SU-DHL-6 (cell line): Measurements from ENCODE around the gene TNIP1.

ENCODE experiments used
- H2AFZ ChIP-seq: fragments of 200-600 bp; sonication (generic); 2 replicates; pipeline ENCODE4 v1.6.1; 2014; ENCODE audit warnings: low read depth, mild to moderate bottlenecking, moderate library complexity, mixed read lengths, antibody characterized with exemption, low read length; ENCODE audit not compliant: severe bottlenecking
- H3F3A ChIP-seq: fragments of 200-600 bp; shearing (Covaris generic); 2 replicates; pipeline ENCODE4 v1.6.0; 2016; ENCODE audit warnings: antibody characterized with exemption, mild to moderate bottlenecking; ENCODE audit not compliant: insufficient read depth
- H3K27ac ChIP-seq: fragments of 200-600 bp; sonication (generic); 2 replicates; pipeline ENCODE4 v1.5.1; 2016; ENCODE audit warnings: low read depth, mild to moderate bottlenecking, low read length, moderate library complexity, mixed read lengths
- H3K27me3 ChIP-seq: fragments of 200-600 bp; sonication (generic), shearing (Covaris generic); 2 replicates; pipeline ENCODE4 v1.6.0; 2014; ENCODE audit warnings: mild to moderate bottlenecking, low read length
- H3K36me3 ChIP-seq: fragments of 200-600 bp; sonication (generic); 2 replicates; pipeline ENCODE4 v1.6.1; 2014; ENCODE audit warnings: mild to moderate bottlenecking, low read length, mixed read lengths
- H3K4me2 ChIP-seq: fragments of 300-600, 200-600 bp; shearing (Covaris generic), sonication (generic); 2 replicates; pipeline ENCODE4 v1.6.0; 2014; ENCODE audit warnings: low read length, low read depth, mild to moderate bottlenecking; ENCODE audit not compliant: poor library complexity, severe bottlenecking
- H3K4me3 ChIP-seq: fragments of 200-600 bp; sonication (generic); 2 replicates; pipeline ENCODE4 v1.5.1; 2014; ENCODE audit warnings: antibody characterized with exemption, low read length, mild to moderate bottlenecking, mixed read lengths; ENCODE audit not compliant: insufficient read depth, poor library complexity, severe bottlenecking
- H3K79me2 ChIP-seq: fragments of 200-600 bp; sonication (generic); 2 replicates; pipeline ENCODE4 v1.6.1; 2014; ENCODE audit warnings: mild to moderate bottlenecking, low read length, moderate library complexity; ENCODE audit not compliant: insufficient read depth
- H3K9ac ChIP-seq: fragments of 200-600 bp; sonication (generic); 2 replicates; pipeline ENCODE4 v1.7.0; 2014; ENCODE audit warnings: mild to moderate bottlenecking, low read length
- H3K9me2 ChIP-seq: fragments of 200-600 bp; sonication (generic); replicated peaks from 2 replicates; pipeline ENCODE4 v1.6.1; 2014; ENCODE audit warnings: low read length; ENCODE audit not compliant: insufficient read depth
- H3K9me3 ChIP-seq: fragments of 200-600 bp; sonication (generic); 2 replicates; pipeline ENCODE4 v1.6.1; 2014; ENCODE audit warnings: low read length, mixed read lengths; ENCODE audit not compliant: insufficient read depth
- H4K20me1 ChIP-seq: fragments of 200-600 bp; sonication (generic); 2 replicates; pipeline ENCODE4 v1.6.1; 2014; ENCODE audit warnings: low read depth, mild to moderate bottlenecking, antibody characterized with exemption, low read length, moderate library complexity, mixed read lengths
- EZH2phosphoT487 ChIP-seq: fragments of 200-600 bp; sonication (generic), shearing (Covaris generic); conservative IDR thresholded peaks from 2 replicates; pipeline ENCODE4 v1.6.1; 2018; ENCODE audit warnings: mild to moderate bottlenecking, antibody characterized with exemption, low read length, moderate library complexity, mixed read lengths
- TF ChIP-seq, protein P1 (sequence below): fragments of 200-600 bp; sonication (generic); IDR thresholded peaks from one replicate; pipeline ENCODE4 v1.5.1; 2017; ENCODE audit warnings: antibody characterized with exemption, mild to moderate bottlenecking, low read length, moderate library complexity; ENCODE audit not compliant: insufficient read depth, poor library complexity, severe bottlenecking

TNIP1 gene

DNA sequence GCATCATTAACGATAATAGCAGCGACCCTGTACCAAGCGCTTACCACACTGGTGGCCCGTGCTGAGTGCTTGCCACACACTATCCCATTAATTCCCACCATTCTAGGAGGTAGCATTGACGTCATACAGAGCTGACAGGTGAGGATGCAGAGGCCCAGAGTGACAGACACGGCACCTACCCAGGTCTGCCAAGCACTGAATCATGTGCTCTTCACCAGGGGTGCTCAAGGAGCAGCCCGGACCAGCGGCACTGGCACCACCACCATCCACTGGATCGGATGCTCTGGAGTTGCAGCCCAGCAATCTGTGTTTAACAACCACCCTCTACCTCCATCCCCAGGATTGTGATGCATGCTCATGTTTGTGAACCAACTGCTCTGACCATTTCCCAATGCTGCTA, 3.4 kb downstream of the TNIP1 start:
- Histone ChIP-seq H3K9me3 (no peaks in the 10 kb centered on the region), H3K79me2 (peaks cover 94% of the 10 kb centered on the region), H3F3A (peaks cover 12% of the 10 kb centered on the region; the same call in 1 of the 2 replicates), H3K27ac (no peak overlapping the region), H3K36me3 (peaks cover 10% of the 10 kb centered on the region; the same call in 1 of the 2 replicates), H3K4me3 (no peak overlapping the region), H2AFZ (no peak overlapping the region), H3K9me2 (no peaks in the 10 kb centered on the region), H3K4me2 (no peak overlapping the region), H3K27me3 (no peaks in the 10 kb centered on the region), H4K20me1 (no peaks in the 10 kb centered on the region), H3K9ac (no peak overlapping the region)
- TF ChIP-seq, protein P1, sequence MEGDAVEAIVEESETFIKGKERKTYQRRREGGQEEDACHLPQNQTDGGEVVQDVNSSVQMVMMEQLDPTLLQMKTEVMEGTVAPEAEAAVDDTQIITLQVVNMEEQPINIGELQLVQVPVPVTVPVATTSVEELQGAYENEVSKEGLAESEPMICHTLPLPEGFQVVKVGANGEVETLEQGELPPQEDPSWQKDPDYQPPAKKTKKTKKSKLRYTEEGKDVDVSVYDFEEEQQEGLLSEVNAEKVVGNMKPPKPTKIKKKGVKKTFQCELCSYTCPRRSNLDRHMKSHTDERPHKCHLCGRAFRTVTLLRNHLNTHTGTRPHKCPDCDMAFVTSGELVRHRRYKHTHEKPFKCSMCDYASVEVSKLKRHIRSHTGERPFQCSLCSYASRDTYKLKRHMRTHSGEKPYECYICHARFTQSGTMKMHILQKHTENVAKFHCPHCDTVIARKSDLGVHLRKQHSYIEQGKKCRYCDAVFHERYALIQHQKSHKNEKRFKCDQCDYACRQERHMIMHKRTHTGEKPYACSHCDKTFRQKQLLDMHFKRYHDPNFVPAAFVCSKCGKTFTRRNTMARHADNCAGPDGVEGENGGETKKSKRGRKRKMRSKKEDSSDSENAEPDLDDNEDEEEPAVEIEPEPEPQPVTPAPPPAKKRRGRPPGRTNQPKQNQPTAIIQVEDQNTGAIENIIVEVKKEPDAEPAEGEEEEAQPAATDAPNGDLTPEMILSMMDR, result no peak
- no peak for TF ChIP-seq EZH2phosphoT487

DNA sequence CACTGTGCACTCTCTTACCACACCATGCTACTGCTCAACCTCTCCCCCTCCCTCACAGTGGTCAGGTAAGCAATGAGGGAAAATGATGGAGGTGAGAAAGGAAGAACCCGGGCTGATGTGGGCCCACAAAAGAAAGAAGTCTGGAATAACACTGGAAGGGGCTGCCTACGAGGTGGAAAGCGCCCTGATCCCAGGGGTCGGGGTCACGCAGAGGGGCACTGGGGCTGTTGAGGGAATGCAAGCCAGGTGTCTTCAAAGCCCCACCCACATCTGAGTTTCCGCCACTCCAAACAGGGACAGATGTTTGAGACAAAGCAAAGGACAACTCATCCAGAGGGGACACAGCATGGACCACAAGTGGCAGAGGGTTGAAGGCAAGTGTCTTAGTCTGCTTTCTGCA, 4.2 kb downstream of the TNIP1 start:
- H3K27ac ChIP-seq, result no peak overlapping the region
- H3K4me2 ChIP-seq, result no peak overlapping the region
- no peak overlapping the region for H3K4me3 ChIP-seq
- H3F3A ChIP-seq, result peaks cover 4% of the 10 kb centered on the region; the same call in 1 of the 2 replicates
- no peak for TF ChIP-seq EZH2phosphoT487
- TF ChIP-seq, protein P1, result no peak
- peaks cover 10% of the 10 kb centered on the region; the same call in 1 of the 2 replicates for H3K36me3 ChIP-seq
- no peaks in the 10 kb centered on the region for H3K27me3 ChIP-seq
- no peaks in the 10 kb centered on the region for H3K9me2 ChIP-seq
- H3K79me2 ChIP-seq, result peaks cover 94% of the 10 kb centered on the region
- H4K20me1 ChIP-seq, result no peaks in the 10 kb centered on the region
- H3K9ac ChIP-seq, result no peak overlapping the region
- H3K9me3 ChIP-seq, result no peaks in the 10 kb centered on the region
- no peak overlapping the region for H2AFZ ChIP-seq

GRCh38 chr5:151075698-151076331, 5.0 kb downstream of the TNIP1 start:
- Histone ChIP-seq H3K27ac (no peak overlapping the region), H3K36me3 (peaks cover 10% of the 10 kb centered on the region; the same call in 1 of the 2 replicates), H3K79me2 (peaks cover 96% of the 10 kb centered on the region), H2AFZ (no peak overlapping the region), H3F3A (0 out of 2 replicates have a peak, but pooled peaks cover under 1% of the 10 kb centered on the region), H3K4me3 (no peak overlapping the region), H3K9ac (no peak overlapping the region), H4K20me1 (no peaks in the 10 kb centered on the region), H3K4me2 (no peak overlapping the region), H3K27me3 (no peaks in the 10 kb centered on the region), H3K9me2 (no peaks in the 10 kb centered on the region), H3K9me3 (no peaks in the 10 kb centered on the region)
- TF ChIP-seq, protein P1, result no peak
- TF ChIP-seq EZH2phosphoT487, result no peak
